ENCODE measurements around the gene DUOX1.
A peak's percentile ranks its signal among the peaks of the same experiment; 100 is the strongest.

The DUOX1 gene

DNA sequence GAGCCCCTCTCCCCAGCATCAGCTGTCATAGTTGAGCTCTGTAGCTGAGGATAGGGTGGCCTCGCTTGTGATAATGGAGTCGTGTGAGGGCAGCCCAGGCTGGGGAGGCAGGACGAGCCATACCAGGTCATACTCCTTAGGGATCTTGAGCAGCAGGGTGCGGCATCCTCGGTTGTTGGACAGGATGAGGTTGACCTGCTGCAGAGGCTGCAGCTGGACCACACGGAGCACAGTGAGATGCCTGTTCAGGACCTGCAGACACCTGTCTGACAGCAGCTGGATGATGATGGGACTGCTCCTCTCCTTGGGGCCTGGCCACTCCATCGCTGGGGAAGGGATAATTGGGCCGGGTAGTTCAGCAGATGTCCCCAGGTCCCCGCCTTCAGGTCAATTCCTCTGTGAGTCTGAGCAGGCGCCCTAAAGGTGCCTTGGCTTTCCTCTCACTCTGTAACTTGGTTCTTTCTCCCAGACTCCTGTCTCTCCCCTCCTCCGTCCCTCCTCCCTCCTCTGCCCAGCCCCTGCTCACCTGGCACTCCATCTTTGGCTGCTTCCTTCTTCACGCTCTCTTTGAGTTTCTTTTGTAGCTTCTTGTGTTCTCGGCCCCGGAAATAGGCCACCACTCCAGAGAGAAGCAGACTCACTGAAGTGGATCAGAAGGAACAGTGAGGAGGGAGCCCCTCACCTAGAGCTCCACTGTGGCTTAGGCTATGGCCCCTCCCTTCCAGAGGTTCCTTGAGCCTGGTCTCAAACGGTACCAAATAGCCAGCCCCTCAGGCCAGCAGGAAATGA lies 23.6 kb upstream of the DUOX1 start:
- DNase-seq: no peak

DNA sequence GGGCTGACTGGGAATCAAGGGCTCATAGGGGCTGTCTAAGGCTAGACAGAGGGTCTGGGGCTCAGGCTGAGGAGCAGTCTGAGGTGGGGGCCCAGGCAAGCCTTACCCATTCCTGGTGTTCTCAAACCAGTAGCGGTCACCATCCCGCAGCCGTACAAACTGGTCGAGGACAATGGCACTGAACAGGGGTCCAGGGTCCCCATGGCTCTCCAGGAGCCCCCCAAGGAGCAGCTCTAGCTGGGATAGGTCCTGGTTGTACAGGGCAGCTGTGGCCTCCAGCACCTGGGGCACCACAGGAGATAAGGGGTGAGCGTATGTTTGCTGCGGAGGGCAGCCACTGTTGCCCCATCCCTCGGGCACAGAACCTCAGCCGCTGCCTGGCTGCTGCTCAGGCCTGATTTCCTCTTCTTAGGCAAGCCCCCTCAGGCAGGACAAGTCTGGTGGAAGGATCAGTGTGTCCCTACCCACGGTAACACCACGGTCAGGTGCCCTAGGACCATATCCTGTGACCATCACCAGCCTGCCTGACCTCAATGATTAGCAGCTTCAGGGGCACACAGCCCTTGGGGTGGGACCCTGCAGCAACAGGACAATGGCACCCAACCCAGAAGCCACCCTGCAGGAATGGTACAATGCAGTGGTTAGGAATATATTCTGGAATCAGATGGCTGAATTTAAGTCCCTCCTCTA lies 21.7 kb upstream of the DUOX1 start:
- no peak for DNase-seq

DNA sequence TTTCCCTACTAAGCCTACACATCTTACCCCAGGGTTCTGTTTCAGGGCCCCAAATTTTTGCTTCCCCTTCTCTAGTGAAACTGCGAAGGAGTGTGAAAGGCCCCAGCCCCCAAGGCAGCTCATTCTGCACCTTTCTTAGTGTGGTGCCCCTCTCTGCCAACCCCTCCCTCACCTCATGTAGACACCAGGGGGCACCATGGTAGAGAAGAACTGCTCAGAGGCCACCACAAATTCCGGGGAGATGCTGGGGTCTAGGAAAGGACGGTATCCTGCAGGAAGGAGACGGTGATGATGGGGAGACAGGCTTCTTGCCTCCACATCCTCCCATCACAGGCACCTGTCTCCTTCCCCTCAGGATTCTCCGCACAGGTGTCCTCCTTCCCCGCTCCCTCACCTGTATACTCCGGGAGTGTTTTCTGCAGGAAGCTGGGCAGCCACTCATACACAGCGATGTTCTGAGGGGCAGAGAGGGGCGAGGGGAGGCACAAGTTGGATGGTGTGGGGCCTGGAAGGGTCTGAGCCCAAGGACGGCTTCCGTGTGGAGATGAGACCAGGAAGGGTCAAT lies 19.5 kb upstream of the DUOX1 start:
- no peak for DNase-seq

DNA sequence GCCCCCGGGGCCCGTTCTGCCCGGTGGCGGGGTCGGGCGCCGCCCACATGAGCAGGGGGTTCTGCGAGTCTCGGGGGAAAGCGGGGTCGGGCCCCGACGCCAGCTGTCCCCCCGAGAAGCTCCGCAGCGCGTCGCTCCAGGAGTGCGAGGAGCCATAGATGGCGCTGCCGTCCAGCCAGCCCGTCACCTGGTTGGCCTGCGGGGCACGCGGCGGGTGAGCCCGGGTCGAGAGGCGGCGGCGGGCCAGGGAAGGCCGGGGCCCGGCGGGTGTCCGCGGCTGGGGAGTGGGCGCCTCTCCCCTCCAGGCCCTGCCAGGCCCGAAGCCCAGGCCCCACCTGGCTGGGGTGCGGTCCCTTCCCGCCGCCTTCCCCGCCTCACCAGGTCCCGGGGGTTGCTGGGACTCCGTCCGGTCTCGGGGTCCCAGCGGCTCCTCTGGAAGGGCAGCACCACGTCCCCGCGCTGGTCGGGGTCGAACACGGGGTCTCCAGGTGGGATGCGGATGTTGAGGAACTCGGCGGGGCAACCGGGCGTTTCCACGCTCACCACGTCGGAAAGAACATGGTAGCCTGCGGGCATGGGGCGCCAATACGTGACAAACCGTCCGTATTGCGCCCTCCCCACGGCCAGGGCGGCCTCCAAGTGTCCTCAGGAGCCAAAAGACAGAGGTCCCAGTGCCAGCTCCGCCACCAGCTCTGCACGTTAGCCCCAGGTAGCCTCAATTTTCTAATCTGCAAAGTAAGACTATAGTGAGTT lies 18.2 kb upstream of the DUOX1 start:
- DNase-seq: no peak

DNA sequence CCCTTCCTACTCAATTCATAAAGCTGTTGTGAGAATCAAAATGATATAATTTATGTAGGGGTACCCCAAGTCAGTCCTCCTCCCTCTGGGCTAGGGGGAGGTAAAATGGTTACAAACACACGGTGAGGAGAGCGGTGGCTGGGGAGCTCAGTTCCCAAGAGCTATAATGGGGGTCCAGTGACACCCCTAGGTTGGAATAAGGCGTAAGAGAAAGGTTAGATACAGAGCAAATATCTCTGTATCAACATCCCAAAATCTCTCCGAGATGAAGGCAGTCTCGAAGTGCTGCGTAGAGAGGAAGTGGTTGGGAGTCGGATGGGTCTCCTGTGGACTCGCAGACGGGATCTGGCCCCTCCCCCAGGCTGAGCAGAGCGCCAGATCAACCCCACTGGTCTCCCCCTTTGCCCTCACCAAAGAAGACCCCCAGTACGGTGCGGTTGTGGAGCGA lies 17.6 kb upstream of the DUOX1 start:
- no peak for DNase-seq

DNA sequence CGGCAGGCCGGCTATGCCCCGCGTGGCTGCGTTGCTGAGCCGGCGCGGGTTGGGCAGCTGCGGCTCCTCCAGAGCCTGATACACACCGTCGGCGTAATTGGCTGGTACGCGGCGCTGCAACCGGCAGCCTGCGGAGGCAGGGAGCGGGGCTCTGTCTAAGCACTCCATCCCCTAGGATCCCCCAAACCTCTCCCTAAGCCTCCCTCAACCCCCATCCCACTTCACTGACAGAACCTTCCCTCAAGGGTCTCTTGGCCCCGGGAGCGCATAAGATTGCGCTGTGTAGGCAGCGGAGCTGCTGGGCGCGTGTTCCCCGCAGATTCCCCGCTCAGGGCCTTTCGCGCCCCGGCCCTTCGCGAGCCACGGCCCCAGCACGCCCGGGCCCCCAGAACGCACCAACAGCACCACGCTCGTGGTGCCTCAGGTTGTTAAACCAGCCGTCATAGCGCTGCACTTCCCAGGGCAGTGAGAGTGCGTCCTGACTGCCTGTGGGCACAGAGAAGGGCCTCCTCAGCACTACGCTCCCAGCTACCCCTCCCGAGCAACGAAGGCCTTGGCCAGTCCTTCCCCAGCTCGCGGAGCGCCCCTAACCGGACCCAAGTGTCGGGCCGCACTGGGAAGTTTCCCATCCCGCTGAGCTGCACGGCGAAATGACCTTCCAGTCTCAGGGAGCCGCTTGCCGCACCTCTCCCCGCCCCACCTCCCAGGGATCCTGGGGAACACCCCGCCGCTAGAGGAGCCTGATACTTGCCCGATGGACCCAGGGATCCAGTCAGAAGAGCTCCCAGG lies 17.0 kb upstream of the DUOX1 start:
- DNase-seq: no peak

DNA sequence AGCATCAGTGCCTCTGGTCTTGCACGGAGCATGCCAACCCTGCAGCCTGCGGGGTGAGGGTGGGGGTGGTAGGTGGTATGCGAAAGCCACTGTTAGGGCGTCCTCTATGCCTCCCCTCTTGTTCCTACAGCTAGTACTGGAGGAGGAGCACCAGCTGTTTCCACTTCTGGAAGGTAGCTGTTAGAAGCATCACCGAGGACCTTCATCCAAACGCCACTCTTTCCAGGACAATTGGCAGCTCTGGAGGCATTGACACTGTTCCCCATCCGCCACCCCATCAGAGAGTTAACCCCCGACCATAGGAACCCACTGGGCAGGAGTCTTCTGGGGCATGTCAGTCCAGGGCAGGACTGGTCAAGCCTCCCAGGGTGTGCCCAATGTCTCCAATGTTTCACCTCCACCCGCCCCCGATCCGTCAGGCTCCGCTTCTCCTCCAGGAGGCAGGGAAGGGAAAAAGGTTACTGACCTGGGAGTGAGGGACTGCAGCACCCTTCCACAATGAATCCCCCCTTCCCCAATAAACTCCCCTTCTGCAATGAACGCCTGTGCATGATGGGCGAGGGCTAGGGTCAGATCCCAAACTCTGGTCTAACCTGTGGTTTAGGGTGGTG lies 16.3 kb upstream of the DUOX1 start:
- DNase-seq: peak; percentile 12

DNA sequence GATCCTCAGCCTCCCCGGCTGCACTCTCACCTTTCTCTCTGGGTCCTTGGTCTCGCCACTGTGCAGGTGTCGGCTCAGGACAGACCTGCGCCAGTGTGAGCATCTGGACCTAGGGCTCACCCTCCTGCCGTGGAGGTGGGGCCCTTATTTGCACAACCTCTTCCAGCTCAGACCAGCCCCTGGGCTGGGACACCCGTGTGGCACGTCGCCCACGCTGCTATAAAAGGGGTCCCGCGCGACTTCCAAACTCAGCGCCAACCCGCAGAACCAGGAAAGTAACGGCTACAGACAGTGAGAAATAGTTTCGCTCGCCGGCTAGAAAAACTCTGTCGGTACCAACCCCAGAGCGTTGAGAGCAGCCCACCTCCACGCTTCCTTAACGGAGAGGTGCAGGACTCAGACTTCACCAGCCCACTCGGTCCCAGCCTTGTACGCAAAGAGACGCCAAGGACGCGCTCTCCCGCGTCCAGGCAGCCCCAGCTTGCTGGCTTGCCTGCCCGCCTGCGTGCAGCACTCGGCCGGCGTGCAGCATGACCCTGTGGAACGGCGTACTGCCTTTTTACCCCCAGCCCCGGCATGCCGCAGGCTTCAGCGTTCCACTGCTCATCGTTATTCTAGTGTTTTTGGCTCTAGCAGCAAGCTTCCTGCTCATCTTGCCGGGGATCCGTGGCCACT lies 15.6 kb upstream of the DUOX1 start, which contains the start of the genes DUOX2 and DUOXA2:
Gene DUOX2, minus strand, starts transcription at position 97 of the 675 bp plus-strand sequence. CDS start 761 bp downstream, outside the sequence.
Gene DUOXA2, plus strand, starts transcription at position 251 of the 675 bp plus-strand sequence. Its CDS starts 280 bp downstream, at position 531.
- DNase-seq: no peak

DNA sequence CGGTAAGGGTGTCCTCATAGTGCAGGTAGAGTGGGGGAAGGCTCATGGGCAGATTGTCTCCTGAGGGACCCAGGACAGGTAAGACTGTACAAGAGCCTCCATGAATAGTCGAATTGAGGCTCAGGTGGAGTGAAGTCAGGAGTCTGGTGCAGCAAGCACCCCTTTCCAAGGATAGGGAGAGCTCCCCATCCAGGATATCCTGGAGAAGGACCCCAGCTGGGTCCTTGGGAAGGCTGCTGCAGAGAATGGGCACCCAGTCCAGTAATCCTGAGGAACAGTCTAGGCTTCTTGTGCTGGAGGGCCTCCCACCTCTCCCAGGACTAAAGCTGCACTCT lies 15.1 kb upstream of the DUOX1 start:
- DNase-seq: no peak

DNA sequence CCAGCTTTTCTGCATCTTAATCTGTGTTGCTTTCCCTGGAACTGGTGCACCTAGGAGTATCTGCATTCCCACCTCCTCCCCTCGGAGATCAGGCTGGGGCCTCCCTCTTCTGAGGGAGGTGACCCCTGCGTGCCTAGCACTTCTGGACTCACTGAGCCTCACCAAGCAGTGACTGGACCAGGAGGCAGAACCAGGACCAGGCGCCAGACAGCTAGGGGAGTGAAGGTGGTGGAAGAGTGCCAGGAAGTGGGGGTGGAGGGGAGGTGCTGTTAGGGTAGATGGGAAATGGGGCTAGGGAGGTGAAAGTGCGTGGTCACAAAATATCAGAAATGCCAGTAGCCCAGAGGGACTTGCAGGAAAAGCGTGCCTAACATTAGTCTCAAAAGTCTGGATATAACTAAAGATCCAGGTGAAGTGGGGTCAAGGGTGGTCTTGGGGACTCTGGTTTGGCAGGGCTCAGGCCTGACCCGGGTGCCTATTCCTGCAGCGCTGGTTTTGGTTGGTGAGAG lies 14.4 kb upstream of the DUOX1 start:
- DNase-seq: no peak

DNA sequence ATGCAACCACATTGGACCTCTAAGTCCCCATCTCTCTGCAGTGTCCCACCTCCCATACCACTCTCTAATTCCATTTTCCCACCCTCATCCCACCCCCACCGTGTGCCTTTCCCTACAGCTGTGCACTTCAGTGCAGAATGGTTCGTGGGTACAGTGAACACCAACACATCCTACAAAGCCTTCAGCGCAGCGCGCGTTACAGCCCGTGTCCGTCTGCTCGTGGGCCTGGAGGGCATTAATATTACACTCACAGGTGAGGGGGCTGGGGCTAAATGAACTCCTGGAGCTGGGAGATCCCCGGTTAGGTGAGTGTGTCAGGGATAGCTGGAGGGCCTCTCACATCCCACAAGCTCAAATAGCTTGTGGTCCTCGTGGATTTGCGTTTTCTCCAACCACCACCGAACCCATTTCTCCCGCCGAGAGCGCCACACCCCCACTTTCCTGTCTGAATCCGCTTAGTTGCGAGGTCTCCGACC lies 13.8 kb upstream of the DUOX1 start:
- DNase-seq: no peak

DNA sequence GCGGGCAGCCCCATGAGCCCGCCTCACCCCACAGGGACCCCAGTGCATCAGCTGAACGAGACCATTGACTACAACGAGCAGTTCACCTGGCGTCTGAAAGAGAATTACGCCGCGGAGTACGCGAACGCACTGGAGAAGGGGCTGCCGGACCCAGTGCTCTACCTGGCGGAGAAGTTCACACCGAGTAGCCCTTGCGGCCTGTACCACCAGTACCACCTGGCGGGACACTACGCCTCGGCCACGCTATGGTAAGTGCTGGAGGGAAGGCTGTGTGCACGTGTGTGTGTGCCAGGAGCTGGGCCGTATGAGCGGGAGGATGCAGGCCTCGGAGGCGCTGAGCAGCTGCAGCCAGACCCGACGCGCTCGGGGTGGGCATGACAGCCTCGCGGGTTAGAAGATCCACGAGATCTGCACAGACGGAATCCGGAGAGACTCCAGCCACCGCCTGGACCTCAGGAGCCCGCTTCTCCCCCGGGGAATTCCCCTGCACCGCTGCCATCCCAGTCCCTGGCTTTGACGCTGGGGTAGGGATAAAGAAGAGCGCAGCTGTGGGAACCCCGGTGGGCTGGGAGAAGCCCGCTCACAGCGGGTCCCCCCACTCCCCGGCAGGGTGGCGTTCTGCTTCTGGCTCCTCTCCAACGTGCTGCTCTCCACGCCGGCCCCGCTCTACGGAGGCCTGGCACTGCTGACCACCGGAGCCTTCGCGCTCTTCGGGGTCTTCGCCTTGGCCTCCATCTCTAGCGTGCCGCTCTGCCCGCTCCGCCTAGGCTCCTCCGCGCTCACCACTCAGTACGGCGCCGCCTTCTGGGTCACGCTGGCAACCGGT lies 13.1 kb upstream of the DUOX1 start:
- no peak for DNase-seq

DNA sequence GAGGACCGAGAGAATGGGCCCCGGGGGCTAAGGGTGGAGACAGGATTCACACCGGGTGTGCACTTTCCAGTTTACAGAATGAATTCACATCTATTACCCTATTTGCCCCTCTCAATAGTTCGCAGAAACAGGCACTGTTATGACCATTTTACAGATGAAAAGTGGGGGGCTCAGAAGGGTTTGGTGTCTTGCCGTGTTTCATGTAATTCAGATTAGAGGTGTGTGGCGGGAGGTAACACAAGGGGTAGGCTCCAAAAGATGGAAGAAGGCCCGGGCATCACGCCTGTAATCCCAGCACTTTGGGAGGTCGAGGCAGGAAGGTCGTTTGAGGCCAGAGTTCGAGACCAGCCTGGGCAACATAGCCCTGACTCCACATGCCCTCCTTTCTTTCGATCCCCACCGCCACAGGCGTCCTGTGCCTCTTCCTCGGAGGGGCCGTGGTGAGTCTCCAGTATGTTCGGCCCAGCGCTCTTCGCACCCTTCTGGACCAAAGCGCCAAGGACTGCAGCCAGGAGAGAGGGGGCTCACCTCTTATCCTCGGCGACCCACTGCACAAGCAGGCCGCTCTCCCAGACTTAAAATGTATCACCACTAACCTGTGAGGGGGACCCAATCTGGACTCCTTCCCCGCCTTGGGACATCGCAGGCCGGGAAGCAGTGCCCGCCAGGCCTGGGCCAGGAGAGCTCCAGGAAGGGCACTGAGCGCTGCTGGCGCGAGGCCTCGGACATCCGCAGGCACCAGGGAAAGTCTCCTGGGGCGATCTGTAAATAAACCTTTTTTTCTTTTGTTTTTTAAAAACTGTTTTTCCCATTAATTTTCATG lies 12.3 kb upstream of the DUOX1 start:
- DNase-seq: no peak

DNA sequence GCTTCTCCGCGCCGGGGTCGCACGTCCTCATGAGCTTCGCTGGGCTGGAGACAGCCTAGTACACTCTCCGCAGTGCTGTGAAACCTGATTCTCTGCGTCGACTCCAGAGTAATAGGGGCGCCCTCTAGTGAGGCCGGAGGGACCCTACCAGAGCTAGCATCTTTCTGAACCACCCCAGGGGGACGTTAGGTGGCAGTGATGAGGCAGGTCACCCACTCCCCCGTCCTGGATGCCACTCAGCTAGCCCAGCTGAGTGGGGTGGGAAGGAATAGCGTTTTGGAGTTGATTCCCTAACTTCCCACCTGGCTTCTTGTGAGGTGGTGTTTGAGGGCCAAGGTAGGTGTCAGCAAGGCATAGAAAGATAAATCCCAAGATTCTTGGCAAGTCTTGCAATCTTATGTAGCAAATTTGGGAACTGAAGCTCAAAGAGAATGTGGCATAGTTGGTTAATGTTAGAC lies 11.6 kb upstream of the DUOX1 start:
- peak; percentile 85 for DNase-seq

DNA sequence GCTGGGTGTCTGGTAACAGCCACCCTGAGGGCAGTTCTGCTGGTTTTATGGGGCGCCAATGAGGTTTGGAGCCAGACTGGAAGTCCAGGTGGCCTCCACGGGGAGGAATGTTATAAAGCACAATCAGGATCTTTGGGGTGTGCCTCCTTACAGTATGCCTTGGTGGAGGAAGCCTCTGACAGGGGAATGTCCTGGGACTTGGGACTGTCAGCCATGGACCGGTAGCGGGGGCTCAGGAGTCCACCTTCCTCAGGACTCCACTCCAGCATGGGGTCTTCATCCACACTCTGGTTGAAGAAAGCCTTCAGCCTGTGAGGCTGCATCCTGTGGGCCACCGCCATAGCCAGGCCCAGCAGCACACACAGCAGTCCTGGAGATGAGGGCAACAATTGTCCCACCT lies 10.8 kb upstream of the DUOX1 start:
- DNase-seq: no peak

DNA sequence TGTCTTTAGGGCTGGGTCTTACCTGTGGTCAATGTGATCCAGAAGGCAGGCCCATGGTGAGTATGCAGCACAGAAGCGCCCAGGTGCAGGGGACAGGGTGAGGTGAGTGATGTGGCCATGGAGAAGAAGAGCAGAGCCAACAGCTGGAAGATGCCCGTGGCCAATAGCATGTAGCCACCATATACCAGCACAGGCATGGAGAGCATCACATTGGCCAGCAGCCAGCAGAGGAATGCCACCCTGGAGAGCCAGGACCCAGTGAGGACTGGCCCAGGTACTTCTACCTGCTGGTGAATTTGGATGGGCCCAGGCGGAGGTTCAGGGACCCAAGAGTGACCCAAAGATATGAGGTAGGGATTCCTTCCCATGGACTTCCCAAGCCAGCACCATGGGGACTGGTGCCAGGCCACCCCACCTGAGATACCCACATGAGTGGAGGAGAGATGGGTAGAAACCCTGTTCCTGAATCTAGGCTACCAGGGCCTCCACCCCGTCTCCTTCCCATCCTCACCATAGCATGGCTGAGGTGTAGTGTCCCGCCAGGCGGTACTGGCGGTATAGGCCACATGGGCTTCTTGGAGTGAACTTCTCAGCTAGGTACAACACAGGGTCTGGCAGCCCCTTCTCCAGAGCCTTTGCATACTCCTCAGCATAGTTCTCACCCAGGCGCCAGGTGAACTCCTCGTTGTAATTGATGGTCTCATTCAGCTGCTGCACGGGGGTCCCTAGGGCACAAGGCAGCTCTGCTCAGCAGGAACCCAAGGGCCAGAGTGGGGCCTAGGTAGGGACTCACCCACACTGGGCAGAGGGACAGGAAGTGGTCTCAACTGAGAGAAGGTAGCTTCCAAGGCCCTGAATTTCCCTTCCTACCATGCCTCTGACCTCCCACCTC lies 9.5 kb upstream of the DUOX1 start:
- no peak for DNase-seq

DNA sequence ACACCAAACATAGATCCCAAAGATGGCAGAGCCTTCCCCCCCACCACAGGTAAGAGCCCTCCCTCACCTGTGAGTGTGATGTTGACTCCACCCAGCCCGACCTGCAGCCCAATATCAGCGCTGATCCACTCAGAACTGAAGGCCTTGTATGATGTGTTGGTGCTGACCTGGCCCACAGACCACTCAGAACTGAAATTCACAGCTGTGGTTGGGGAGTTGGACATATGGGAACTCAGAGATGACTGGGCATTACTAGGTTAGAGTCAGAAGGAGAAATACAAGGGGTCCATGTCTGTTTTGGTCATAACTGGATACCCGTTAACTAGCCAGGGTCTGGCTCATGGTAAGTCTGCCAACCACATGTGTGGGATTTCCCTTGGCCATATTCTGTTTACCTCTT lies 8.8 kb upstream of the DUOX1 start:
- no peak for DNase-seq

Measured in NCI-H1694 treated with DMSO at 0.1 percent for 48 hours (cell line).